Kidney (tissue), 14 donors: ENCODE measurements around the gene USP48. TPM values are rescaled to one million over a fixed set of nuclear protein-coding genes. Genes with fewer than 3 reads are reported as not detected.
"Not testable (repeated sequence)": the region's sequence is repeated elsewhere in the genome, so short reads cannot be mapped to it uniquely, and the experiment has no call there.

Source experiments
- DNase-seq, 5 donors: peaks; one replicate each; pipeline ENCODE4 v3.0.0-alpha.2; 2013 to 2020
- FAIRE-seq: peaks from 2 replicates; lab custom pipeline; 2012; peaks lifted over from hg19 to GRCh38; lab: Jason Lieb, UNC
- H3K27ac ChIP-seq, 2 donors: one replicate each; pipeline ENCODE4 v1.7.0; 2013; ENCODE audit warnings: low read depth in 2 of 2, low read length in 2 of 2, inconsistent platforms in 1 of 2
- H3K27me3 ChIP-seq: one replicate; pipeline ENCODE4 v1.7.1; 2013; ENCODE audit warnings: low read length, inconsistent platforms; ENCODE audit not compliant: control insufficient read depth, insufficient read depth
- H3K36me3 ChIP-seq, 3 donors: one replicate each; pipeline versions ENCODE4 v1.7.0 to v1.7.1; 2013; ENCODE audit warnings: low read length in 3 of 3, control low read depth in 1 of 3, inconsistent platforms in 1 of 3; ENCODE audit not compliant: insufficient read depth in 3 of 3, control insufficient read depth in 2 of 3
- H3K4me1 ChIP-seq, 3 donors: one replicate each; pipeline versions ENCODE4 v1.7.0 to v1.7.1; 2013; ENCODE audit warnings: low read length in 3 of 3, inconsistent platforms in 1 of 3, low read depth in 1 of 3; ENCODE audit not compliant: control insufficient read depth in 2 of 3, insufficient read depth in 2 of 3
- H3K4me3 ChIP-seq, 3 donors: one replicate each; pipeline versions ENCODE4 v1.7.0 to v1.8.1; 2013; ENCODE audit warnings: low read length in 3 of 3, control low read depth in 1 of 3, inconsistent platforms in 1 of 3
- H3K9ac ChIP-seq, 3 donors: one replicate each; pipeline versions ENCODE4 v1.7.0 to v1.7.1; 2013; ENCODE audit warnings: low read length in 3 of 3, control low read depth in 1 of 3, inconsistent platforms in 1 of 3
- H3K9me3 ChIP-seq, 3 donors: one replicate each; pipeline versions ENCODE4 v1.7.0 to v1.7.1; 2013; ENCODE audit warnings: low read length in 3 of 3, control low read depth in 1 of 3, inconsistent platforms in 1 of 3; ENCODE audit not compliant: control insufficient read depth in 2 of 3, insufficient read depth in 1 of 3
- CTCF ChIP-seq: IDR thresholded peaks from 3 replicates; pipeline ENCODE4 v1.5.1; 2012; ENCODE audit warnings: mild to moderate bottlenecking, moderate library complexity, borderline replicate concordance; ENCODE audit not compliant: insufficient read depth; ENCODE audit errors: extremely low read depth
- intact Hi-C: fragments of 100-400 bp; cut with DNase I; formaldehyde crosslinking; loops from one replicate; pipeline ENCODE4 v1.11.1; 2022
- polyA plus RNA-seq: library from polyadenylated mRNA; stranded (reverse); fragments of 350-450 nt; fragmentation: Illumina TruSeq; extraction: RNeasy Lipid Tissue Mini Kit (QIAGEN cat#74804); gene quantifications from one replicate; pipeline ENCODE4 v1.2.3, GENCODE V29; 2014; ENCODE audit warnings: low read depth, low replicate concordance; ENCODE audit not compliant: insufficient read depth
- total RNA-seq: library from RNA; stranded (reverse); fragmentation: NEBNext Ultra II Directional; extraction: Animal tissue kit (Norgen Biotek cat#: 25700); gene quantifications from one replicate; pipeline ENCODE4 v1.2.1, GENCODE V29; 2021
- donor health status: control.
- donor health status: control.
- donor health status: control.
- donor health status: control.
- donor health status: control.
- donor health status: DM: yes; HTN: yes; CAD: no.
- donor health status: Normal renal cell carcinoma (clear cell type).

Gene USP48
- total and polyA plus RNA-seq, 2 donors from 2014 or later: 16.7 to 62.8 TPM

GRCh38 chr1:21828075-21828474 lies 45.1 kb upstream of the USP48 start:
- Histone ChIP-seq H3K9me3 (no peaks in the 10 kb centered on the region), H3K27me3 (no peaks in the 10 kb centered on the region), H3K9ac (no peak overlapping the region), H3K27ac (no peak overlapping the region), H3K4me3 (no peak overlapping the region), H3K36me3 (peaks cover 0 to 18% (median 11%) of the 10 kb centered on the region in 3 donors), H3K4me1 (no peaks in the 10 kb centered on the region)
- no peak for TF ChIP-seq CTCF
- intact Hi-C loops: no loop called here
- no peak for FAIRE-seq
- no peak for DNase-seq

- Histone ChIP-seq H3K36me3 (peaks cover 0 to 18% (median 11%) of the 10 kb centered on the region in 3 donors), H3K27me3 (no peaks in the 10 kb centered on the region), H3K27ac (no peak overlapping the region), H3K9me3 (no peaks in the 10 kb centered on the region), H3K4me1 (no peaks in the 10 kb centered on the region), H3K4me3 (no peak overlapping the region), H3K9ac (no peak overlapping the region)
- TF ChIP-seq CTCF: no peak
- intact Hi-C loops: no loop called here
- FAIRE-seq (no peak), DNase-seq (no peak)
Observed at GRCh38 chr1:21827141-21827679, 44.3 kb upstream of the USP48 start.

- peaks cover 0 to 13% (median 11%) of the 10 kb centered on the region in 3 donors for H3K36me3 ChIP-seq
- H3K4me1 ChIP-seq, FAIRE-seq, H3K9ac ChIP-seq, H3K27ac ChIP-seq, H3K9me3 ChIP-seq, intact Hi-C loops, H3K27me3 ChIP-seq, H3K4me3 ChIP-seq, DNase-seq: not testable (repeated sequence)
Observed at GRCh38 chr1:21826694-21827093, 43.7 kb upstream of the USP48 start.

GRCh38 chr1:21825393-21825792 lies 42.4 kb upstream of the USP48 start:
- no peak overlapping the region for H3K27ac ChIP-seq
- intact Hi-C loops: no loop called here
- no peaks in the 10 kb centered on the region for H3K9me3 ChIP-seq
- H3K4me3 ChIP-seq: no peak overlapping the region
- no peaks in the 10 kb centered on the region for H3K4me1 ChIP-seq
- no peak overlapping the region for H3K9ac ChIP-seq
- H3K36me3 ChIP-seq: peaks cover 0 to 13% (median 9%) of the 10 kb centered on the region in 3 donors
- DNase-seq: no peak
- H3K27me3 ChIP-seq: no peaks in the 10 kb centered on the region
- TF ChIP-seq CTCF: no peak
- no peak for FAIRE-seq
